ENCODE data around the gene PTPN2.
"Not testable (repeated sequence)": the region's sequence is repeated elsewhere in the genome, so short reads cannot be mapped to it uniquely, and the experiment has no call there.

The PTPN2 gene

GRCh38 chr18:12769644-12770440 lies 114.2 kb downstream of the PTPN2 start:
- no peak for DNase-seq

GRCh38 chr18:12769136-12769535 lies 114.9 kb downstream of the PTPN2 start:
- no peak for DNase-seq

- DNase-seq = no peak
Observed at GRCh38 chr18:12768625-12769024, 115.4 kb downstream of the PTPN2 start.

- DNase-seq = no peak
Observed at GRCh38 chr18:12767580-12768155, 116.4 kb downstream of the PTPN2 start.

GRCh38 chr18:12766986-12767433 lies 117.0 kb downstream of the PTPN2 start:
- no peak for DNase-seq

GRCh38 chr18:12765586-12765985 lies 118.5 kb downstream of the PTPN2 start:
- no peak for DNase-seq

GRCh38 chr18:12765126-12765525 lies 118.9 kb downstream of the PTPN2 start:
- no peak for DNase-seq

GRCh38 chr18:12758566-12758965 lies 125.5 kb downstream of the PTPN2 start:
- DNase-seq = not testable (repeated sequence)

GRCh38 chr18:12756619-12757239 lies 127.3 kb downstream of the PTPN2 start:
- DNase-seq = not testable (repeated sequence)

GRCh38 chr18:12755606-12756005 lies 128.4 kb downstream of the PTPN2 start:
- DNase-seq = not testable (repeated sequence)

GRCh38 chr18:12754511-12754910 lies 129.5 kb downstream of the PTPN2 start:
- no peak for DNase-seq

GRCh38 chr18:12751891-12752290 lies 132.1 kb downstream of the PTPN2 start:
- no peak for DNase-seq

GRCh38 chr18:12751503-12751884 lies 132.5 kb downstream of the PTPN2 start:
- DNase-seq = no peak

- DNase-seq = no peak
Observed at GRCh38 chr18:12750715-12751502, 133.1 kb downstream of the PTPN2 start.

GRCh38 chr18:12750076-12750714 lies 133.8 kb downstream of the PTPN2 start:
- no peak for DNase-seq

GRCh38 chr18:12749121-12749520 lies 134.9 kb downstream of the PTPN2 start:
- no peak for DNase-seq

GRCh38 chr18:12748671-12749070 lies 135.4 kb downstream of the PTPN2 start:
- no peak for DNase-seq

- DNase-seq = no peak
Observed at GRCh38 chr18:12747530-12748315, 136.3 kb downstream of the PTPN2 start.

- no peak for DNase-seq
Observed at GRCh38 chr18:12745095-12745795, 138.8 kb downstream of the PTPN2 start.

- no peak for DNase-seq
Observed at GRCh38 chr18:12744103-12744502, 139.9 kb downstream of the PTPN2 start.

- DNase-seq = no peak
Observed at GRCh38 chr18:12742453-12742852, 141.6 kb downstream of the PTPN2 start.

Measured in activated CD4-positive, alpha-beta T cell treated with anti-CD3 and anti-CD28 coated beads, Interleukin-2, amount 50 U/mL, for 4 hours (primary cell).